HepG2 (cell line): ENCODE results near the gene ACRBP. TPM values are rescaled to one million over a fixed set of nuclear protein-coding genes. Genes with fewer than 3 reads are reported as not detected.

Source experiments
- BRD4 ChIP-seq: sonication (generic); formaldehyde crosslinking; IDR thresholded peaks from 2 replicates; pipeline ENCODE4 v1.4.0; 2020; ENCODE audit warnings: missing genetic modification reagents
- CBFB ChIP-seq: sonication (generic); formaldehyde crosslinking; IDR thresholded peaks from 2 replicates; pipeline ENCODE4 v1.4.0; 2020; ENCODE audit warnings: missing genetic modification reagents
- DR1 ChIP-seq: sonication (generic); formaldehyde crosslinking; IDR thresholded peaks from 2 replicates; pipeline ENCODE4 v1.8.0; 2021; ENCODE audit warnings: mild to moderate bottlenecking, missing genetic modification reagents, inconsistent platforms
- ELF1 ChIP-seq: sonication (generic); formaldehyde crosslinking; IDR thresholded peaks from 2 replicates; pipeline ENCODE4 v1.4.0; 2020; ENCODE audit warnings: missing genetic modification reagents
- GABPA ChIP-seq, 2 experiments: IDR thresholded peaks; 2 replicates each; pipeline ENCODE4 v1.6.1; 2011 to 2016; ENCODE audit warnings: low read depth in 2 of 2, low read length in 1 of 2, missing biosample characterization in 1 of 2, missing genetic modification characterization in 1 of 2
- JUNB ChIP-seq: sonication (generic); formaldehyde crosslinking; IDR thresholded peaks from 2 replicates; pipeline ENCODE4 v1.8.0; 2022; ENCODE audit warnings: missing genetic modification reagents, mild to moderate bottlenecking, borderline replicate concordance
- NFKB2 ChIP-seq: sonication (generic); formaldehyde crosslinking; IDR thresholded peaks from 2 replicates; pipeline ENCODE4 v1.4.0; 2020; ENCODE audit warnings: missing genetic modification reagents, borderline replicate concordance
- RBFOX2 ChIP-seq: fragments of 200-400 bp; formaldehyde crosslinking; IDR thresholded peaks from 2 replicates; pipeline ENCODE4 v1.6.1; 2017; ENCODE audit warnings: low read depth, mild to moderate bottlenecking, low read length
- SAFB2 ChIP-seq: sonication (generic); formaldehyde crosslinking; IDR thresholded peaks from 2 replicates; pipeline ENCODE4 v1.5.1; 2020; ENCODE audit warnings: missing genetic modification reagents, low read depth, mild to moderate bottlenecking, borderline replicate concordance
- SRSF9 ChIP-seq: fragments of 200-400 bp; formaldehyde crosslinking; IDR thresholded peaks from 2 replicates; pipeline ENCODE4 v1.6.1; 2018; ENCODE audit warnings: borderline replicate concordance, mild to moderate bottlenecking, low read depth, low read length; ENCODE audit not compliant: insufficient read depth, poor library complexity, severe bottlenecking
- TAF1 ChIP-seq: sonication (generic); formaldehyde crosslinking; IDR thresholded peaks from 2 replicates; pipeline ENCODE4 v1.4.0; 2020; ENCODE audit warnings: missing genetic modification reagents
- TAF15 ChIP-seq: fragments of 200-400 bp; formaldehyde crosslinking; IDR thresholded peaks from one replicate; pipeline ENCODE4 v1.6.1; 2018; ENCODE audit warnings: mild to moderate bottlenecking, low read depth, low read length; ENCODE audit not compliant: poor library complexity, severe bottlenecking
- ZBTB3 ChIP-seq: sonication (generic); formaldehyde crosslinking; IDR thresholded peaks from 2 replicates; pipeline ENCODE4 v1.4.0; 2020; ENCODE audit warnings: low read depth, mild to moderate bottlenecking, moderate library complexity, missing genetic modification reagents, borderline replicate concordance
- ZFP36L2 ChIP-seq: sonication (generic); formaldehyde crosslinking; IDR thresholded peaks from 2 replicates; pipeline ENCODE4 v1.4.0; 2020; ENCODE audit warnings: missing genetic modification reagents
- ZFY ChIP-seq: sonication (generic); formaldehyde crosslinking; IDR thresholded peaks from 2 replicates; pipeline ENCODE4 v1.4.0; 2020; ENCODE audit warnings: missing genetic modification reagents
- ZMYM2 ChIP-seq: sonication (generic); formaldehyde crosslinking; IDR thresholded peaks from 2 replicates; pipeline ENCODE4 v1.8.0; 2022; ENCODE audit warnings: mild to moderate bottlenecking, missing genetic modification reagents
- ZNF274 ChIP-seq: sonication (generic); formaldehyde crosslinking; IDR thresholded peaks from 2 replicates; pipeline ENCODE4 v1.5.1; 2020; ENCODE audit warnings: mild to moderate bottlenecking, missing genetic modification reagents
- ZNF414 ChIP-seq: sonication (generic); formaldehyde crosslinking; IDR thresholded peaks from 2 replicates; pipeline ENCODE4 v1.5.0; 2020; ENCODE audit warnings: missing genetic modification reagents
- ZNF574 ChIP-seq: sonication (generic); formaldehyde crosslinking; IDR thresholded peaks from 2 replicates; pipeline ENCODE4 v1.4.0; 2020; ENCODE audit warnings: missing genetic modification reagents
- ZNF784 ChIP-seq: sonication (generic); formaldehyde crosslinking; IDR thresholded peaks from 2 replicates; pipeline ENCODE4 v1.5.1; 2020; ENCODE audit warnings: missing genetic modification reagents, mild to moderate bottlenecking, borderline replicate concordance
- ZNF891 ChIP-seq: sonication (generic); formaldehyde crosslinking; IDR thresholded peaks from 2 replicates; pipeline ENCODE4 v1.5.0; 2020; ENCODE audit warnings: mild to moderate bottlenecking, missing genetic modification reagents
- polyA plus RNA-seq, 8 experiments: library from polyadenylated mRNA; depleted of rRNA in 3 of 8; stranded (reverse) in 7 of 8; unstranded in 1 of 8; fragments of >200 nt; fragmentation: Illumina TruSeq in 4 of 8; extraction: Trizol in 4 of 8; gene quantifications; 2 replicates each; pipeline versions ENCODE4 v1.2.1 to v1.2.3, GENCODE V29; 2011 to 2016; ENCODE audit warnings: low read depth in 4 of 8, missing spikeins in 1 of 8, mixed read lengths in 1 of 8; ENCODE audit not compliant: insufficient read depth in 1 of 8
- total RNA-seq, 5 experiments: library from RNA; depleted of rRNA; stranded (reverse); fragments of >200 nt; fragmentation: Illumina TruSeq; extraction: Trizol; gene quantifications; 2 replicates each; pipeline ENCODE4 v1.2.3, GENCODE V29; 2016; ENCODE audit warnings: low read depth in 1 of 5
- TF ChIP-seq, protein P1 (sequence below): sonication (generic); formaldehyde crosslinking; IDR thresholded peaks from 2 replicates; pipeline ENCODE4 v1.4.0; 2020; ENCODE audit warnings: missing genetic modification reagents, borderline replicate concordance
- TF ChIP-seq, protein P2 (sequence below): sonication (generic); formaldehyde crosslinking; conservative IDR thresholded peaks from 2 replicates; pipeline ENCODE4 v1.8.0; 2022; ENCODE audit warnings: mild to moderate bottlenecking, moderate library complexity, missing genetic modification reagents

Gene ACRBP
- total and polyA plus RNA-seq, 2 of the 13 experiments (the other 11 are each of a cell fraction or from before 2014, with no cell fraction given), result 0.46 TPM; not detected in 1

DNA sequence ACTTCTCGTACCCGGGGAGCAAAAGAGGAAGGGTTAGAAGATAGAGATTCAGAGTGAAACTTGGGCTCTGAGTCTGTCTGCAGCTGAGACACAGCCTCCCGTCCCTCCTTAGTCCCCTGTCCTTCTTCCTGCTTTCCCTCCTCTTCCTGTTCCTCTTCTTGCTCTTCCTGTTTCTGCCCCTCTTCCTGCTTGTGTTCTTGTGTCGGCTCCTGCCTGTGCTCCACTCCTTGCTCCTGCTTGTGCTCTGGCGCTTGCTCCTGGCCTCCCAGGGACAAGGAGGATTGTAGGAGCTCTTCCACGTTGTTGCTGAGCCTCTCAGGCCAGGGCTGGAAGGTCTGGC, 3.0 kb downstream of the ACRBP start (continued):
- TF ChIP-seq JUNB (CRISPR knock-in tag), result no peak
- TF ChIP-seq, protein P1, sequence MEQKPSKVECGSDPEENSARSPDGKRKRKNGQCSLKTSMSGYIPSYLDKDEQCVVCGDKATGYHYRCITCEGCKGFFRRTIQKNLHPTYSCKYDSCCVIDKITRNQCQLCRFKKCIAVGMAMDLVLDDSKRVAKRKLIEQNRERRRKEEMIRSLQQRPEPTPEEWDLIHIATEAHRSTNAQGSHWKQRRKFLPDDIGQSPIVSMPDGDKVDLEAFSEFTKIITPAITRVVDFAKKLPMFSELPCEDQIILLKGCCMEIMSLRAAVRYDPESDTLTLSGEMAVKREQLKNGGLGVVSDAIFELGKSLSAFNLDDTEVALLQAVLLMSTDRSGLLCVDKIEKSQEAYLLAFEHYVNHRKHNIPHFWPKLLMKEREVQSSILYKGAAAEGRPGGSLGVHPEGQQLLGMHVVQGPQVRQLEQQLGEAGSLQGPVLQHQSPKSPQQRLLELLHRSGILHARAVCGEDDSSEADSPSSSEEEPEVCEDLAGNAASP, result no peak
- TF ChIP-seq BRD4, result no peak
- no peak for TF ChIP-seq SAFB2 (CRISPR knock-in tag)
- peak; percentile 83 for TF ChIP-seq ELF1 (CRISPR knock-in tag)
- TF ChIP-seq DR1, result no peak
- TF ChIP-seq TAF1 (CRISPR knock-in tag), result 0 out of 2 replicates have a peak, but pooled peaks have one; percentile 20
- 0 out of 2 replicates have a peak, but pooled peaks have one; percentile 12 for TF ChIP-seq ZFY (CRISPR knock-in tag)
- TF ChIP-seq TAF15, result no peak
- no peak for TF ChIP-seq ZBTB3 (CRISPR knock-in tag)
- TF ChIP-seq CBFB (CRISPR knock-in tag), result no peak
- TF ChIP-seq, protein P2, sequence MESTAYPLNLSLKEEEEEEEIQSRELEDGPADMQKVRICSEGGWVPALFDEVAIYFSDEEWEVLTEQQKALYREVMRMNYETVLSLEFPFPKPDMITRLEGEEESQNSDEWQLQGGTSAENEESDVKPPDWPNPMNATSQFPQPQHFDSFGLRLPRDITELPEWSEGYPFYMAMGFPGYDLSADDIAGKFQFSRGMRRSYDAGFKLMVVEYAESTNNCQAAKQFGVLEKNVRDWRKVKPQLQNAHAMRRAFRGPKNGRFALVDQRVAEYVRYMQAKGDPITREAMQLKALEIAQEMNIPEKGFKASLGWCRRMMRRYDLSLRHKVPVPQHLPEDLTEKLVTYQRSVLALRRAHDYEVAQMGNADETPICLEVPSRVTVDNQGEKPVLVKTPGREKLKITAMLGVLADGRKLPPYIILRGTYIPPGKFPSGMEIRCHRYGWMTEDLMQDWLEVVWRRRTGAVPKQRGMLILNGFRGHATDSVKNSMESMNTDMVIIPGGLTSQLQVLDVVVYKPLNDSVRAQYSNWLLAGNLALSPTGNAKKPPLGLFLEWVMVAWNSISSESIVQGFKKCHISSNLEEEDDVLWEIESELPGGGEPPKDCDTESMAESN (CRISPR knock-in tag), result no peak
- TF ChIP-seq ZNF274 (CRISPR knock-in tag), result peak; percentile 86; the same call in 1 of the 2 replicates
- TF ChIP-seq NFKB2 (CRISPR knock-in tag), result 0 out of 2 replicates have a peak, but pooled peaks have one; percentile 35
- 0 out of 2 replicates have a peak, but pooled peaks have one; percentile 28 for TF ChIP-seq ZNF574 (CRISPR knock-in tag)
- no peak for TF ChIP-seq SRSF9
- TF ChIP-seq RBFOX2, result 0 out of 2 replicates have a peak, but pooled peaks have one; percentile 22
- peak; percentile 68 for TF ChIP-seq GABPA (IDR thresholded peaks at IDR 0.05; ENCODE audit: low read depth, low read length)
- TF ChIP-seq GABPA (CRISPR knock-in tag; IDR thresholded peaks at IDR 0.05; ENCODE audit: low read depth), result peak; percentile 89
- TF ChIP-seq ZNF414 (CRISPR knock-in tag), result no peak
- no peak for TF ChIP-seq ZNF784 (CRISPR knock-in tag)
- no peak for TF ChIP-seq ZMYM2 (CRISPR knock-in tag)
- TF ChIP-seq ZFP36L2 (CRISPR knock-in tag), result no peak
- TF ChIP-seq ZNF891 (CRISPR knock-in tag), result no peak
